GM18499 (cell line): ENCODE results near the gene GDA.
A peak's percentile ranks its signal among the peaks of the same experiment; 100 is the strongest.

ENCODE experiments used
- ATAC-seq: cut with Tn5 transposase; IDR thresholded peaks from one replicate; pipeline ENCODE4 v1.9.1; 2021; ENCODE audit warnings: moderate number of reproducible peaks; ENCODE audit not compliant: insufficient read depth, unreplicated experiment

The GDA gene

DNA sequence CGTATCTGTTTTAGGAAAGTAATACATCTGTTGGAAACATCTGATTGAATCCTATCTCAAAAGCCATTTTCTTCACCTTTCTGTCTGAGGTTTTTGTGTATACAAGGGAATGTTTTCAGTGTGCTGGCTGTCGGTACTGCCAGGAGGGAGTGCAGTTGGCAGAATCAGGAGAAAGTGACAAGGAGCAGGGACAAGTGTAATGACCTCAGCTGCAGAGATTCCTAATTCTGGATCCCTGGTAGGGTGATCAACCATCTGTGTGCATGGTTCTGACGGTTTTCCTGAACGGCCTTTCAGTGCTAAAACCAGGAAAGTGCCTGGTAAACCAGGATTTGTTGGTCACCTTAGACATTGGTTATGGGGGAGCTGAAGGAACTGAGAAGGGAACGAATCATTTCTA lies 1.6 kb upstream of the GDA start:
- ATAC-seq = no peak

- ATAC-seq = no peak
Measured at GRCh38 chr9:72150127-72150526, 887 bp downstream of the GDA start.

DNA sequence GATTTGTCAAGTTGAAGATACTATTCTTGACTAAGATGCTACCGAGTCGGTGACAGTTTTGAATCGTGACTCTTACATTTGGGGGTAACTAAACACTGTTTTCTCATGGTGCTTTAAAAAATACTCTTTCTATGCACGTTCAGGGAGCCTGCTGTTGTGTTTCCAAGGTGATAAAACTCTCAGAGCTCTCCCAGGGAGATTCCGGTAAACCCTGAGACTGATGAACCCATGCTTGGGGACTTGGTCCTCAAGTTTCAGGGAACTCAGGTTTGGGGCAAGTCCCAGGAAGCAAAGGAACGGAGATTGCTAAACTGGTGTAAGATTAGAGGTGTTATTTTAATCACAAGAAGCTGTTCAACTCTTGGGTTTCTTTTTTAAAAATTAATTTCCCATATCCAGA lies 1.4 kb downstream of the GDA start:
- no peak for ATAC-seq

DNA sequence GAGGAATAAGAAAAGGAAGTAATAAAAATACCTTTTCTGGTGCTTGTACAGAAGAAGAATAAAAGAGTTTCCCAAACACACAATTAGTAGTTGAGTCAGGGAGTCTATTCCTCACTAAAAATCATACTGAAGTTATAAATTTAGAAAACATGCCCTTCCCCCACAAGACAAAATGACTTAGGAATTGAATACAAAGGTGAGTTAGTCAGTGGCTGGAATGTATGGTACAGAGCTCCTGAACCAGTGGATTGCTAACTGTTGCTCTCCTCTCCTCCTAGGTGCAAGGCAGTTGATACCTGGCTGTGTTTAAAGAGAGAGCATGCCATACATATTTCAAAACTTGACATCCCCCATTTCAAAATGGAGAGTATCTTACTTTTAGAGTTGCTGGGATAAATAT lies 1.9 kb downstream of the GDA start:
- no peak for ATAC-seq

- peak; percentile 77 for ATAC-seq
Measured at GRCh38 chr9:72154468-72155285, 5.4 kb downstream of the GDA start.

- ATAC-seq = no peak
Measured at GRCh38 chr9:72155301-72155700, 6.1 kb downstream of the GDA start.

- ATAC-seq = no peak
Measured at GRCh38 chr9:72156586-72156985, 7.3 kb downstream of the GDA start.

- no peak for ATAC-seq
Measured at GRCh38 chr9:72158680-72159079, 9.4 kb downstream of the GDA start.

GRCh38 chr9:72160446-72161123 lies 11.3 kb downstream of the GDA start:
- ATAC-seq = no peak

DNA sequence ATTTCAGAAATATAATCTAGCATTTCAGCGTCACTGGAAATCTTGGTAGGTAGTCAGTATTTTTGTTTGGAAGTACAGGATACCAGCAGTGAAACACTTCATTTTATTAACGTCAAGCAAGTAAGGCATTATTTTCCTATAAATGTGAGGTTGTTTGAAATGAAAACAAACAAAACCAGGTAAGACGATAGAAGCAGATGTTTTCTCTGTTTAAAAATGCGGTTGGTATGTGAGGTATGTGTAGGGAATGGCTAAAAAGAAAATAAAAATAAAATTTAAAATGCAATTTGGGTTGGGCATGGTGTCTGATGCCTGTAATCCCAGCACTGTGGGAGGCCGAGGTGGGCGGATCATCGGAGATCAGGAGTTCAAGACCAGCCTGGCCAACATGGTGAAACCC lies 16.1 kb downstream of the GDA start:
- no peak for ATAC-seq

- no peak for ATAC-seq
Measured at GRCh38 chr9:72165821-72166547, 16.7 kb downstream of the GDA start.

GRCh38 chr9:72168075-72168474 lies 18.8 kb downstream of the GDA start:
- no peak for ATAC-seq

DNA sequence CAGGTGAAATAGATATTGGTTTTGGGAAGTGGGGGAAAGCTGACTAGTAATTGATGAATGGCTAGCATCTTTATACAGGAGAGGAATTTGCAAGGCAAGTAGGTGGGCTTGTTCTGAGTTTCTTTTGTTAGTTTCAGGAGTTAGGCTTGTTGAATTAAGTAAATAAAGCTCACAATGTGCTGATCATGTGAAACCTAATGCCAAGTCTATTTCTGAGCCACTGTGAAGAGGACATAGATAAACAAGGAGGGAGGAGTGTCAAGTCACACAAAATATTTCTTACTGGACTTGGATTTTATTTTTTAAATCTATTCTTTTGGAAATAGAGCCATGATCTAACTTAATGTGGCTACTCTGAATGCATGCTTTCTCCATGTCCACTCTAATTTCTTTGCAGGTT lies 19.9 kb downstream of the GDA start:
- ATAC-seq = no peak

- ATAC-seq = no peak
Measured at GRCh38 chr9:72173080-72173479, 23.8 kb downstream of the GDA start.

GRCh38 chr9:72185561-72185960 lies 36.3 kb downstream of the GDA start:
- ATAC-seq = no peak

DNA sequence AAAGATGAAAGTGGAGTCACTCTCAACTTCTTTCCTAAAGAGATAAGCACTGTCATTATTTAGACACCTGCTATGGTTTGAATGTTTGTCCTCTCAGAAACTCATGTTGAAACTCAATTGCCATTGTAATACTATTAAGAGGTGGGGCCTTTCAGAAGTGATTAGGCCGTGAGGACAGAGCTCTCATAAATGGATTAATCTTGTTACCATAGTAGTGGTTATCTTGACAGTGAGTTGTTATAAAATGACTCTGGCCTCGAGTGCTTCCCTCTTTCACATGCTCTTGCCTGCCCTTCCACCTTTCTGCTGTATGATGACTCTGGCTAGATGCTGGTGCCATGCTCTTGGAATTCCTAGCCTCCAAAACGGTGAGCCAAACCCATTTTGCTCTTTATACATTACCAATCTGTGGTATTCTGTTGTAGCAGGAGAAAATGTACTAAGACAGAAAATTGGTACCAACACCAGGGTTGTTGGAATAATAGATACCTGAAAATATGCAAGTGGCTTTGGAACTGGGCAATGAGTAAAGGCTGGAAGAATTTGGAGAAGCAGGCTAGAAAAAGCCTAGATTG lies 38.0 kb downstream of the GDA start:
- ATAC-seq = no peak

DNA sequence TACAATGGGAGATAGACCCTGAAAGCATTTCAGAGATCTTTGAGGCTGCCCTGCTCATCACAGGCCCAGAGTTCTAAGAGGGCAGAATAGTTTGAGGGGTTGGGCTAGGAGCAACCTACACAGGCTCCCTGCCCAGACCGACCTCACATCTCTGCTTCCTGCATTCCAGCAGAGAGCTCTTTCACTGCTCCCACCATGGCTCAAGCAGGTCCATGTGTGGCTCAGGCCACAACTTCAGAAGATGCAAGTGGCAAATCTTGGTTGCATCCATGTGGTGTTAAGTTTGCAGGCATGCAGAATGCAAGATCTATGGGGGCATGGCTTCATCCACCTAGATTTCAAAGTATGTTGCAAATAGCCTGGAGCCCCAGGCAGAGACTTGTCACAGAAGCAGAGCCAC lies 39.0 kb downstream of the GDA start:
- ATAC-seq = no peak

DNA sequence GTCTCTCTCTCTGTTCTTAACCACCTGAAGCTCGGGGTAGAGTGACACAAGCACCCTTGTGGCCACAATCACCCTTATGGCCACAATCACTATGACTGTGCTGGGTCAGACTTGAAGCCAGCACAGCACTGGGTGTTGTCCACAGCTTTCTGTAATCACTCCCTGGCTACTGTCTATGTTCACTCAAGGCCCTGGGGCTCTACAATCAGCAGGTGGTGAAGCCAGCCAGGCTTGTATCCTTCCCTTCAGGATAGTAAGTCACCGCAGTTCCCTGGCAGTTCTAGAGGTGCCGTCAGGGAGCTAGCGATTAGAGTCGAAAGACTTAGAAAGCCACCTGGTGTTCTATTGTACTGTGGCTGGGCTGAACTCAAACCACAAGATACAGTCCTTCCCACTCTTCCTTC lies 44.2 kb downstream of the GDA start:
- ATAC-seq = peak; percentile 92

DNA sequence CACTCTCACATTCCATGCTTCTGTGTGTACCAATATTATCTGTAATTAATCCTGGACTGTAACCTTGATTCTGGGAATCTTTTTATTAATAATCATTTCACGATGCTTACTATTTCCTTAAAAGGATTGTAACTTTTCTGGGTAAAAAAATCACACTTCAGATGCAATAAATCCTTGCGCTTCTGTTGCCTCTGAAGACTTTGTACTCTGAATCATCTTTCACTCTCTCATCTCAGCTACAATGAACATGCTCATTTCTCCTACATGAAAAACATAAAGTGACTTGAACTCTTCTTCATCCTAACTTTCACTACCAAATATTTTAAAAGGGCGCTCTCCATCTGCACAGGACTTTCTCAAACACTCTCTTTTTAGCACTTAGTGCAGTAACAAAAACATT lies 50.0 kb downstream of the GDA start:
- no peak for ATAC-seq

- no peak for ATAC-seq
Measured at GRCh38 chr9:72200452-72200851, 51.2 kb downstream of the GDA start.

- ATAC-seq = no peak
Measured at GRCh38 chr9:72202009-72202408, 52.8 kb downstream of the GDA start.
